ENCODE results near the gene MIA2.

- TF ChIP-seq EZH2 (IDR thresholded peaks at IDR 0.05; ENCODE audit: low read depth) (no peak), CTCF (conservative IDR thresholded peaks at IDR 0.05) (no peak)
These were observed 197.9 kb downstream of the MIA2 start for GRCh38 chr14:39431416-39432178.
